Colonic mucosa (tissue), 4 donors: ENCODE measurements around the gene FAM120A. TPM values are rescaled to one million over a fixed set of nuclear protein-coding genes. Genes with fewer than 3 reads are reported as not detected.

ENCODE experiments used
- DNase-seq: peaks from one replicate; pipeline ENCODE4 v3.0.0-alpha.2; 2020
- H3K27ac ChIP-seq: fragments of 200-600 bp; one replicate; pipeline ENCODE4 v1.8.0; 2021
- H3K27me3 ChIP-seq: fragments of 200-600 bp; one replicate; pipeline ENCODE4 v1.8.0; 2021
- H3K36me3 ChIP-seq: fragments of 200-600 bp; one replicate; pipeline ENCODE4 v1.8.0; 2021
- H3K4me1 ChIP-seq: fragments of 200-600 bp; one replicate; pipeline ENCODE4 v1.8.0; 2021; ENCODE audit warnings: mild to moderate bottlenecking
- H3K4me3 ChIP-seq: fragments of 200-600 bp; one replicate; pipeline ENCODE4 v1.8.0; 2021
- H3K9ac ChIP-seq, 2 donors: one replicate each; pipeline ENCODE4 v1.7.0; 2013; ENCODE audit warnings: control low read depth in 2 of 2, low read depth in 2 of 2, low read length in 2 of 2
- H3K9me3 ChIP-seq: fragments of 200-600 bp; one replicate; pipeline ENCODE4 v1.8.0; 2021
- intact Hi-C: fragments of 100-400 bp; cut with DNase I; formaldehyde crosslinking; loops from one replicate; pipeline ENCODE4 v1.14.1; 2022
- total RNA-seq, 2 donors: library from RNA; stranded (reverse); fragmentation: NEBNext Ultra II Directional in 1 of 2; extraction: Animal tissue kit (Norgen Biotek cat#: 25700) in 1 of 2; gene quantifications; one replicate each; pipeline ENCODE4 v1.2.1, GENCODE V29; 2021
- TF ChIP-seq, protein P1 (sequence below): fragments of 200-600 bp; IDR thresholded peaks from one replicate; pipeline ENCODE4 v1.8.0; 2022; ENCODE audit warnings: antibody characterized with exemption, mild to moderate bottlenecking
- donor health status: healthy.
- donor health status: DM: no; HTN: no; CAD: no.
- donor health status: DM: no; HTN: no; CAD: no.

Gene FAM120A
- total RNA-seq, 2 donors from 2014 or later = 246 to 264 TPM

DNA sequence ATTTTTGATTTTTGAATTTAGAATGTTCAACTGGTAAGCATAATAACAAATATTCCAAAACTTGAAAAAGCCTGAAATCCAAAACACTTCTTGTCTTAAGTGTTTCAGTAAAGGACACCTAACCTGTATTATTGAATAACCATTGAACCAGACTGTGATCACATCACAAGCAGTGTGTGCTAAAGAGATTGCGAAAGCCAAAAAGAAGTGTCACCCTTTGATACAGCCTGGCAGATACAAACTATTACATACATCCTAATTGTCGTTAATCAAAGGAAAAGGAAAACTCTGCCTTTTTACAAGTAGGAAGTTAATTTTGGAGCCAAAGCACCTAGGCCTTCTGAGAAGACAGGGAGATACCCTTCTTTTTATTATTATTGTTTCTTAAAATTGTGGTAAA is 10.3 kb downstream of the FAM120A start:
- Histone ChIP-seq H3K36me3 (no peaks in the 10 kb centered on the region), H3K27ac (no peak overlapping the region), H3K9ac (no peak overlapping the region), H3K4me3 (no peak overlapping the region), H3K27me3 (no peaks in the 10 kb centered on the region), H3K9me3 (no peaks in the 10 kb centered on the region), H3K4me1 (peaks cover 50% of the 10 kb centered on the region)
- TF ChIP-seq, protein P1, sequence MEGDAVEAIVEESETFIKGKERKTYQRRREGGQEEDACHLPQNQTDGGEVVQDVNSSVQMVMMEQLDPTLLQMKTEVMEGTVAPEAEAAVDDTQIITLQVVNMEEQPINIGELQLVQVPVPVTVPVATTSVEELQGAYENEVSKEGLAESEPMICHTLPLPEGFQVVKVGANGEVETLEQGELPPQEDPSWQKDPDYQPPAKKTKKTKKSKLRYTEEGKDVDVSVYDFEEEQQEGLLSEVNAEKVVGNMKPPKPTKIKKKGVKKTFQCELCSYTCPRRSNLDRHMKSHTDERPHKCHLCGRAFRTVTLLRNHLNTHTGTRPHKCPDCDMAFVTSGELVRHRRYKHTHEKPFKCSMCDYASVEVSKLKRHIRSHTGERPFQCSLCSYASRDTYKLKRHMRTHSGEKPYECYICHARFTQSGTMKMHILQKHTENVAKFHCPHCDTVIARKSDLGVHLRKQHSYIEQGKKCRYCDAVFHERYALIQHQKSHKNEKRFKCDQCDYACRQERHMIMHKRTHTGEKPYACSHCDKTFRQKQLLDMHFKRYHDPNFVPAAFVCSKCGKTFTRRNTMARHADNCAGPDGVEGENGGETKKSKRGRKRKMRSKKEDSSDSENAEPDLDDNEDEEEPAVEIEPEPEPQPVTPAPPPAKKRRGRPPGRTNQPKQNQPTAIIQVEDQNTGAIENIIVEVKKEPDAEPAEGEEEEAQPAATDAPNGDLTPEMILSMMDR = no peak
- no peak for DNase-seq
- intact Hi-C loops = no loop called here

GRCh38 chr9:93463638-93464248 is 12.3 kb downstream of the FAM120A start:
- peak overlapping the region in 1 of 2 donors; percentile 38 for H3K9ac ChIP-seq
- no peaks in the 10 kb centered on the region for H3K36me3 ChIP-seq
- H3K9me3 ChIP-seq = no peaks in the 10 kb centered on the region
- intact Hi-C loops = no loop called here
- H3K4me1 ChIP-seq = peaks cover 47% of the 10 kb centered on the region
- no peaks in the 10 kb centered on the region for H3K27me3 ChIP-seq
- no peak for DNase-seq
- no peak overlapping the region for H3K4me3 ChIP-seq
- peak overlapping the region; percentile 27 for H3K27ac ChIP-seq
- TF ChIP-seq, protein P1 = no peak

GRCh38 chr9:93464395-93464794 is 12.9 kb downstream of the FAM120A start:
- intact Hi-C loops = no loop called here
- H3K27me3 ChIP-seq = no peaks in the 10 kb centered on the region
- DNase-seq = no peak
- TF ChIP-seq, protein P1 = no peak
- H3K27ac ChIP-seq = peak overlapping the region; percentile 27
- H3K4me1 ChIP-seq = peaks cover 43% of the 10 kb centered on the region
- H3K9ac ChIP-seq = peak overlapping the region in 1 of 2 donors; percentile 38
- H3K4me3 ChIP-seq = no peak overlapping the region
- no peaks in the 10 kb centered on the region for H3K9me3 ChIP-seq
- no peaks in the 10 kb centered on the region for H3K36me3 ChIP-seq

- TF ChIP-seq, protein P1 = no peak
- Histone ChIP-seq H3K4me3 (no peak overlapping the region), H3K9me3 (no peaks in the 10 kb centered on the region), H3K4me1 (peaks cover 38% of the 10 kb centered on the region), H3K36me3 (no peaks in the 10 kb centered on the region), H3K27me3 (no peaks in the 10 kb centered on the region), H3K9ac (no peak overlapping the region), H3K27ac (peak overlapping the region; percentile 27)
- intact Hi-C loops = no loop called here
- DNase-seq = no peak
Measured at GRCh38 chr9:93464876-93465275, 13.4 kb downstream of the FAM120A start.

- intact Hi-C loops = no loop called here
- Histone ChIP-seq H3K9ac (no peak overlapping the region), H3K4me3 (no peak overlapping the region), H3K27me3 (no peaks in the 10 kb centered on the region), H3K4me1 (peaks cover 29% of the 10 kb centered on the region), H3K27ac (peak overlapping the region; percentile 87), H3K9me3 (no peaks in the 10 kb centered on the region), H3K36me3 (no peaks in the 10 kb centered on the region)
- TF ChIP-seq, protein P1 = no peak
- DNase-seq = no peak
Measured at GRCh38 chr9:93465855-93466254, 14.4 kb downstream of the FAM120A start.
